Prostate gland (tissue), 2 donors: ENCODE results near the gene ADGB. TPM values are rescaled to one million over a fixed set of nuclear protein-coding genes. Genes with fewer than 3 reads are reported as not detected.

Experiments
- DNase-seq: peaks from one replicate; pipeline ENCODE4 v3.0.0-alpha.2; 2019; ENCODE audit warnings: low spot score
- H3K27ac ChIP-seq, 2 donors: fragments of 200-600 bp; sonication (generic); 2 replicates each; pipeline ENCODE4 v1.5.1; 2017 to 2019
- H3K27me3 ChIP-seq: fragments of 200-600 bp; sonication (generic); replicated peaks from 2 replicates; pipeline ENCODE4 v1.5.1; 2019; ENCODE audit not compliant: insufficient read depth
- H3K36me3 ChIP-seq, 2 donors: fragments of 200-600 bp; sonication (generic); 1 replicate in 1 of 2; 2 replicates in 1 of 2; pipeline versions ENCODE4 v1.5.1 to v1.8.1; 2017 to 2019
- H3K4me1 ChIP-seq: fragments of 200-600 bp; sonication (generic); replicated peaks from 2 replicates; pipeline ENCODE4 v1.5.1; 2019
- H3K4me3 ChIP-seq, 2 donors: fragments of 200-600 bp; sonication (generic); 2 replicates each; pipeline ENCODE4 v1.5.1; 2017 to 2019
- H3K9me3 ChIP-seq: fragments of 200-600 bp; sonication (generic); 2 replicates; pipeline ENCODE4 v1.5.1; 2017
- CTCF ChIP-seq, 4 experiments: fragments of 200-600 bp in 2 of 4; fragments of 450-650 bp in 2 of 4; sonication (generic) in 2 of 4; IDR thresholded peaks; 1 replicate in 3 of 4; 2 replicates in 1 of 4; pipeline ENCODE4 v1.5.1; 2016 to 2019; ENCODE audit warnings: antibody characterized with exemption in 4 of 4, mild to moderate bottlenecking in 2 of 4, moderate library complexity in 2 of 4
- POLR2A ChIP-seq: fragments of 450-650 bp; IDR thresholded peaks from one replicate; pipeline ENCODE4 v1.6.1; 2016; ENCODE audit warnings: antibody characterized with exemption, mild to moderate bottlenecking
- POLR2AphosphoS5 ChIP-seq: sonication (generic); formaldehyde crosslinking; IDR thresholded peaks from one replicate; pipeline ENCODE4 v1.6.1; 2017; ENCODE audit warnings: antibody characterized with exemption
- WGBS: methylation state at CpG from one replicate; pipeline ENCODE4 v1.1.5; 2018; 5-methylcytosine and 5-hydroxymethylcytosine counted together
- intact Hi-C: fragments of 100-400 bp; cut with DNase I; formaldehyde crosslinking; loops from one replicate; pipeline ENCODE4 v1.14.2; 2022
- total RNA-seq, 2 donors: library from RNA; depleted of rRNA; stranded (reverse); fragments of >200 nt; gene quantifications; one replicate each; pipeline ENCODE4 v1.1.0, GENCODE V29; 2016

Gene ADGB
- total RNA-seq, 2 donors from 2014 or later, result 8.1 TPM; not detected in 1

DNA sequence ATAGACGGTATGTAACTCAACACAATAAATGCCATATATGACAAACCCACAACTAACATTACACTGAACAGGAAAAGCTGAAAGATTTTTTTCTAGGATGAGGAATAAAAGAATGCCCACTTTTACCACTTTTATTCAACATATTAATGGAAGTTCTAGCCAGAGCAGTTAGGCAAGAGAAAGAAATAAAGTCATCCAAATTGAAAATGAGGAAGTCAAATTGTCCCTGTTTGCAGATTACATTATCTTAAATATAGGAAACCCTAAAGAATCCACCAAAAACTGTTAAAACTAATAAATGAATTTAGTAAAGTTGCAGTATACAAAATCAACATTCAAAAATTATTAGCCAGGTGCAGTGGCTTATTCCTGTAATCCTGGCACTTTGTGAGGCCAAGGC lies 24.6 kb upstream of the ADGB start:
- no peaks in the 10 kb centered on the region for H3K4me1 ChIP-seq
- TF ChIP-seq POLR2AphosphoS5 (no peak), POLR2A (no peak), CTCF (IDR thresholded peaks at IDR 0.05) (no peak)
- WGBS, result 88% methylated on average over 1 of the region's 1 CpG
- no peaks in the 10 kb centered on the region for H3K27me3 ChIP-seq
- DNase-seq, result no peak
- H3K9me3 ChIP-seq, result no peaks in the 10 kb centered on the region
- H3K27ac ChIP-seq, result no peak overlapping the region
- no peak overlapping the region for H3K4me3 ChIP-seq
- intact Hi-C loops, result no loop called here
- no peaks in the 10 kb centered on the region for H3K36me3 ChIP-seq

DNA sequence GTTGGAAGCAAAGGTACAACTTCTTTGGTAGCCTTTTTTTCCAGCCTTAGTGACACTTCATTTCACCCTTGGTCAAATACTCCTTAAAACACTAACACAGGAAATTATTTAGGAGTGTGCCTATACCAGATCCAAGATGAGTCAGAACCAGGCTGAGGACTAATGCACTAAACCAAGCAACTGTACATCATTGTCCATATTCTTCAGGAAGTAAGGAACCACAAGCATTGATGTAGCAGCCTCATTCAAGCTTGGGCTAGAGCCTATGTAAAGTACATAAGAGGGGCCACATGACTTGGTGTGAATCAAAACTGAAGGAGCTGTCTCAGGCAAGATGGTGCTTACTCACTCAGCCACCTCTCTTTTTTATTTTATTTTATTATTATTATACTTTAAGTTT lies 20.7 kb upstream of the ADGB start:
- intact Hi-C loops, result no loop called here

DNA sequence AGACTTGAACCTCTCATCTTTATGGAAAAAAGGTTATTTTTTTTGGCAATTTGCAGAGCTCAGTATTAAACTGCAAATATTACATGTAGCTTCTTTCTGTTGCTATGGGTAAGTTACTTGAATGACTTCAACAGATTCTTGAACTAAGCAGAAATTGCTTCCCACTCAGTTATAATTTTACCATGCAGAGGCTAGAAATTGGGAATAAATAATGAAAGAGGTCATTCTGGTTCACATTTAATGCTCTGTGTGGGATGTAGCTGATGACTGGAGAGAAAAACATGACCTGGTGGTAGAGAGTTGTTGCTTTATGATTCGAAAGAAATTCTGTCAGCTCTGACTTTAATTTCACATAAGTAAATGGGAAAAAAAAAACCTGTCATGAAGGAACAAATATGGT lies 16.8 kb upstream of the ADGB start:
- H3K4me1 ChIP-seq, result no peaks in the 10 kb centered on the region
- TF ChIP-seq POLR2A (no peak), POLR2AphosphoS5 (no peak), CTCF (IDR thresholded peaks at IDR 0.05) (no peak)
- no peaks in the 10 kb centered on the region for H3K27me3 ChIP-seq
- DNase-seq, result no peak
- 97% methylated on average over 1 of the region's 1 CpG for WGBS
- H3K27ac ChIP-seq, result no peak overlapping the region
- no peak overlapping the region for H3K4me3 ChIP-seq
- no peaks in the 10 kb centered on the region for H3K36me3 ChIP-seq
- intact Hi-C loops, result no loop called here
- H3K9me3 ChIP-seq, result no peaks in the 10 kb centered on the region

More for the DNA sequence above, 20.7 kb upstream of the ADGB start:
- TF ChIP-seq CTCF (IDR thresholded peaks at IDR 0.05) (no peak), POLR2A (no peak)
- no peaks in the 10 kb centered on the region for H3K36me3 ChIP-seq
- DNase-seq, result no peak
- H3K4me3 ChIP-seq, result no peak overlapping the region
- H3K4me1 ChIP-seq, result no peaks in the 10 kb centered on the region
- no peak overlapping the region for H3K27ac ChIP-seq
- H3K27me3 ChIP-seq, result no peaks in the 10 kb centered on the region
- H3K9me3 ChIP-seq, result no peaks in the 10 kb centered on the region

- Histone ChIP-seq H3K36me3 (no peaks in the 10 kb centered on the region), H3K27me3 (no peaks in the 10 kb centered on the region), H3K27ac (no peak overlapping the region), H3K9me3 (no peaks in the 10 kb centered on the region), H3K4me1 (no peaks in the 10 kb centered on the region), H3K4me3 (no peak overlapping the region)
- intact Hi-C loops, result no loop called here
- TF ChIP-seq CTCF (IDR thresholded peaks at IDR 0.05) (no peak), POLR2AphosphoS5 (no peak), POLR2A (no peak)
- 75% methylated on average over 5 of the region's 5 CpGs for WGBS
- no peak for DNase-seq
These were observed 15.9 kb upstream of the ADGB start for GRCh38 chr6:146582857-146583256.

- H3K36me3 ChIP-seq, result no peaks in the 10 kb centered on the region
- intact Hi-C loops, result no loop called here
- H3K27ac ChIP-seq, result no peak overlapping the region
- H3K27me3 ChIP-seq, result no peaks in the 10 kb centered on the region
- TF ChIP-seq POLR2AphosphoS5 (no peak), CTCF (IDR thresholded peaks at IDR 0.05) (no peak)
- 56% methylated on average over 1 of the region's 1 CpG for WGBS
- no peak for DNase-seq
- H3K4me1 ChIP-seq, result no peaks in the 10 kb centered on the region
- H3K9me3 ChIP-seq, result no peaks in the 10 kb centered on the region
- H3K4me3 ChIP-seq, result no peak overlapping the region
These were observed 14.8 kb upstream of the ADGB start for GRCh38 chr6:146583966-146584365.
